Hepatocyte (in vitro differentiated cells): Measurements from ENCODE around the gene ROR1.

Experiments used
- CTCF ChIP-seq: fragments of 200-600 bp; sonication (generic); IDR thresholded peaks from 2 replicates; pipeline ENCODE4 v1.5.1; 2016; ENCODE audit warnings: antibody characterized with exemption, mild to moderate bottlenecking; ENCODE audit not compliant: poor library complexity
- EZH2 ChIP-seq: fragments of 200-600 bp; sonication (generic); IDR thresholded peaks from 2 replicates; pipeline ENCODE4 v1.6.1; 2016; ENCODE audit warnings: antibody characterized with exemption, mild to moderate bottlenecking, borderline replicate concordance
- EZH2phosphoT487 ChIP-seq: fragments of 200-600 bp; sonication (generic); IDR thresholded peaks from one replicate; pipeline ENCODE4 v1.6.1; 2018; ENCODE audit warnings: antibody characterized with exemption, mild to moderate bottlenecking, low read depth, moderate library complexity; ENCODE audit not compliant: unreplicated experiment, severe bottlenecking

DNA sequence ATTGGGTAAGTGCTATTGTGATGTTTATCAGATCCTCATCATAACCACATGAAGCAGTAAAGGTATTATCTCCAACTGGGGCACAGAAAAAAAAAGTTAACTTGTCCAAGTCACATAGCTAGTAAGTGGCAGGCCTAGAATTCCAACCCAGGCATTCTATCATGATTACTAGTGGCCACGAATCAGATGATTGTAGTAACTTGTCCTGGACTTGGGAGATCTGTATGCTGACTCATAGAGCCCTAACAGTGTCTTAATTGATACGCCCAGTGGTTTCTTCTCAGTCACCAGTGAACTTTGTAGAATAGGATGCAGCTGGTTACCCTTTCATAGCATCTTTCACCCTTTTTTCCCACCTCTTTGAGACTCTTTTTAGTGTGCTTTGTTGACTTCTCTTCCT is 338.5 kb downstream of the ROR1 start:
- TF ChIP-seq EZH2phosphoT487 (no peak), EZH2 (no peak), CTCF (no peak)
